HFF-Myc (cell line): ENCODE results near the gene CDH2.

ENCODE experiments used
- DNase-seq: peaks from one replicate; pipeline ENCODE4 v3.0.0-alpha.2; 2011; ENCODE audit warnings: low read depth; ENCODE audit errors: extremely low read depth
- H3K4me3 ChIP-seq: replicated peaks from 2 replicates; pipeline ENCODE4 v1.5.1; 2011; ENCODE audit warnings: low read depth, mild to moderate bottlenecking, control low read depth, low read length
- TF ChIP-seq, protein P1 (sequence below): IDR thresholded peaks from 2 replicates; pipeline ENCODE4 v1.5.1; 2012; ENCODE audit warnings: mild to moderate bottlenecking, low read depth, low read length, control low read depth; ENCODE audit errors: missing control alignments

Gene CDH2

GRCh38 chr18:27950648-27951228 is 226.2 kb downstream of the CDH2 start:
- H3K4me3 ChIP-seq = no peak overlapping the region
- TF ChIP-seq, protein P1, sequence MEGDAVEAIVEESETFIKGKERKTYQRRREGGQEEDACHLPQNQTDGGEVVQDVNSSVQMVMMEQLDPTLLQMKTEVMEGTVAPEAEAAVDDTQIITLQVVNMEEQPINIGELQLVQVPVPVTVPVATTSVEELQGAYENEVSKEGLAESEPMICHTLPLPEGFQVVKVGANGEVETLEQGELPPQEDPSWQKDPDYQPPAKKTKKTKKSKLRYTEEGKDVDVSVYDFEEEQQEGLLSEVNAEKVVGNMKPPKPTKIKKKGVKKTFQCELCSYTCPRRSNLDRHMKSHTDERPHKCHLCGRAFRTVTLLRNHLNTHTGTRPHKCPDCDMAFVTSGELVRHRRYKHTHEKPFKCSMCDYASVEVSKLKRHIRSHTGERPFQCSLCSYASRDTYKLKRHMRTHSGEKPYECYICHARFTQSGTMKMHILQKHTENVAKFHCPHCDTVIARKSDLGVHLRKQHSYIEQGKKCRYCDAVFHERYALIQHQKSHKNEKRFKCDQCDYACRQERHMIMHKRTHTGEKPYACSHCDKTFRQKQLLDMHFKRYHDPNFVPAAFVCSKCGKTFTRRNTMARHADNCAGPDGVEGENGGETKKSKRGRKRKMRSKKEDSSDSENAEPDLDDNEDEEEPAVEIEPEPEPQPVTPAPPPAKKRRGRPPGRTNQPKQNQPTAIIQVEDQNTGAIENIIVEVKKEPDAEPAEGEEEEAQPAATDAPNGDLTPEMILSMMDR = no peak
- DNase-seq = no peak

GRCh38 chr18:27948986-27949385 is 227.9 kb downstream of the CDH2 start:
- H3K4me3 ChIP-seq = no peak overlapping the region
- TF ChIP-seq, protein P1 = no peak

DNA sequence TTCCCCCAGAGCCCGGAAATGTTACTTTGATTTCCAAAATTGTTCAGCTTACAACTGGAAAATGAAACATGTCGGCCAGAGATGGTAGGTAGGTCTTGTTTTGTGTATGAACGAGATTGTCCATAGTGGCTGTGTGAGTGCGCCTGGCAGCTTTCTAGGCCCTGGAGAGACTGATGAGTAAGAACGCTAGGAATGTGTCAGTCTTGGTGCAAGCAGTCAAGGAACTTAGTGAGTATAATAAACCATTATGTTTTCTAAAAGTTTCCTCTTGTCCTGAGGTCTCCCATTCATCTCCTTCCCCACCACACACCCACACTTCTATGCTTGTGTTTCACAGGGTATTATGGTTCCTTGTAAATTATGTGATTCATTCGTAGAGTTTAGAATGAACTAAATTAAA is 234.2 kb downstream of the CDH2 start:
- DNase-seq = no peak
- no peak overlapping the region for H3K4me3 ChIP-seq
- TF ChIP-seq, protein P1 = no peak

More at GRCh38 chr18:27948986-27949385, 227.9 kb downstream of the CDH2 start:
- no peak for DNase-seq

DNA sequence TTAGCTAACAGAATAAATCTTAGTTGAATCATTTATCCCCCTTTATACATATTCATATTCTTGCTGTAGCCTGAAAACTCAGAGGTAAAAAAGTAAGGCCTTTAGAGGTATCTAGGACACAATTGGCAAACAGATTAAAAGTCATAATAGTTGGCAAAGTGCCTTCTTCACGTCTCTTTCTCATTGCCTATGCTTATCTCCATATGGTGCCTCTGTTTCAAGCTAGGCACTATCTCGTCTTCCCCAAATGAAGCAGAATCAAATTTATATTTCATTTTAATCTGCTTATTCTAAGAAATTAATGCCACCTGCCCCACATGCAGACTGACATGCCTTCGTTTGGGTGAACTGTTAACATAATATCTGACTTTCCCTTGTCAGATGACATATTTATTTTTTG is 245.4 kb downstream of the CDH2 start:
- H3K4me3 ChIP-seq = no peak overlapping the region
- DNase-seq = no peak

GRCh38 chr18:27922780-27923179 is 254.2 kb downstream of the CDH2 start:
- DNase-seq = no peak
- no peak overlapping the region for H3K4me3 ChIP-seq
- TF ChIP-seq, protein P1 = no peak

More for the DNA sequence above, 245.4 kb downstream of the CDH2 start:
- TF ChIP-seq, protein P1 = no peak

GRCh38 chr18:27921904-27922751 is 254.8 kb downstream of the CDH2 start:
- H3K4me3 ChIP-seq = 0 out of 2 replicates have a peak overlapping the region, but pooled peaks have one; percentile 1
- DNase-seq = peak; percentile 66
- TF ChIP-seq, protein P1 = no peak
